Keratinocyte (primary cell): Measurements from ENCODE around the gene UQCC2. TPM values are rescaled to one million over a fixed set of nuclear protein-coding genes. Genes with fewer than 3 reads are reported as not detected.

Experiments
- DNase-seq: peaks from one replicate; pipeline ENCODE4 v3.0.0-alpha.2; 2011; ENCODE audit warnings: low read depth, missing footprints, low spot score
- FAIRE-seq: peaks from 2 replicates; lab custom pipeline; 2011; peaks lifted over from hg19 to GRCh38; lab: Jason Lieb, UNC
- H2AFZ ChIP-seq: 2 replicates; pipeline ENCODE4 v1.6.0; 2012; ENCODE audit warnings: low read length, control low read depth, inconsistent platforms; ENCODE audit not compliant: control insufficient read depth
- H3K27ac ChIP-seq: 2 replicates; pipeline ENCODE4 v1.5.1; 2011; ENCODE audit warnings: low read length; ENCODE audit not compliant: control insufficient read depth, insufficient read depth
- H3K27me3 ChIP-seq: 3 replicates; pipeline ENCODE4 v1.6.0; 2011; ENCODE audit warnings: low read length; ENCODE audit not compliant: control insufficient read depth, insufficient read depth; ENCODE audit errors: extremely low read depth
- H3K36me3 ChIP-seq, 2 experiments: 2 replicates in 1 of 2; 3 replicates in 1 of 2; pipeline ENCODE4 v1.5.1; 2011; ENCODE audit warnings: low read length in 2 of 2, mild to moderate bottlenecking in 1 of 2; ENCODE audit not compliant: control insufficient read depth in 2 of 2, insufficient read depth in 2 of 2; ENCODE audit errors: extremely low read depth in 1 of 2
- H3K4me1 ChIP-seq: 3 replicates; pipeline ENCODE4 v1.5.1; 2011; ENCODE audit warnings: low read length; ENCODE audit not compliant: control insufficient read depth, insufficient read depth; ENCODE audit errors: extremely low read depth
- H3K4me2 ChIP-seq: 3 replicates; pipeline ENCODE4 v1.6.0; 2011; ENCODE audit warnings: low read depth, low read length; ENCODE audit not compliant: control insufficient read depth, insufficient read depth; ENCODE audit errors: extremely low read depth
- H3K4me3 ChIP-seq, 3 experiments: fragments of 200-600 bp in 1 of 3; sonication (generic) in 1 of 3; 2 replicates in 2 of 3; 3 replicates in 1 of 3; pipeline ENCODE4 v1.5.1; 2011 to 2016; ENCODE audit warnings: low read length in 3 of 3, mild to moderate bottlenecking in 3 of 3, control low read depth in 2 of 3, inconsistent platforms in 1 of 3, low read depth in 1 of 3, mixed read lengths in 1 of 3, mixed run types in 1 of 3, moderate library complexity in 1 of 3; ENCODE audit not compliant: control insufficient read depth in 2 of 3, insufficient read depth in 2 of 3; ENCODE audit errors: extremely low read depth in 1 of 3
- H3K79me2 ChIP-seq: 2 replicates; pipeline ENCODE4 v1.6.0; 2012; ENCODE audit warnings: low read length; ENCODE audit not compliant: control insufficient read depth, insufficient read depth
- H3K9ac ChIP-seq: 3 replicates; pipeline ENCODE4 v1.6.0; 2011; ENCODE audit warnings: low read length; ENCODE audit not compliant: control insufficient read depth, insufficient read depth; ENCODE audit errors: extremely low read depth
- H3K9me1 ChIP-seq: 3 replicates; pipeline ENCODE4 v1.6.0; 2011; ENCODE audit warnings: low read length; ENCODE audit not compliant: control insufficient read depth, insufficient read depth; ENCODE audit errors: extremely low read depth
- H3K9me3 ChIP-seq: 2 replicates; pipeline ENCODE4 v1.5.1; 2012; ENCODE audit warnings: low read depth, low read length; ENCODE audit not compliant: control insufficient read depth
- H4K20me1 ChIP-seq: 3 replicates; pipeline ENCODE4 v1.6.0; 2011; ENCODE audit warnings: low read length; ENCODE audit not compliant: control insufficient read depth, insufficient read depth; ENCODE audit errors: extremely low read depth
- EZH2 ChIP-seq: IDR thresholded peaks from one replicate; pipeline ENCODE4 v1.6.1; 2012; ENCODE audit warnings: inconsistent platforms, mild to moderate bottlenecking, low read length, moderate library complexity
- dilution Hi-C: fragments of 300-500 bp; cut with MboI; formaldehyde crosslinking; loops from one replicate; pipeline ENCODE4 v1.7.0; 2020; ENCODE audit warnings: low sequenced_read_pairs; ENCODE audit not compliant: extremely low pct_ligation_motif_present
- polyA plus RNA-seq, 5 experiments: library from polyadenylated mRNA; depleted of rRNA in 3 of 5; stranded (reverse) in 3 of 5; stranded (forward) in 1 of 5; unstranded in 1 of 5; fragments of >200 nt; gene quantifications; 1 replicate in 1 of 5; 2 replicates in 3 of 5; 3 replicates in 1 of 5; pipeline versions ENCODE4 v1.2.1 to v1.2.3, GENCODE V29; 2011 to 2012; ENCODE audit warnings: missing spikeins in 2 of 5, low read depth in 1 of 5, low replicate concordance in 1 of 5
- TF ChIP-seq, protein P1 (sequence below), 3 experiments: IDR thresholded peaks in 1 of 3; conservative IDR thresholded peaks in 1 of 3; optimal IDR thresholded peaks in 1 of 3; 2 replicates in 2 of 3; 3 replicates in 1 of 3; pipeline versions ENCODE3 to v1.5.1; 2011; ENCODE audit warnings: low read length in 3 of 3, mild to moderate bottlenecking in 3 of 3, moderate library complexity in 2 of 3, control low read depth in 1 of 3, inconsistent platforms in 1 of 3; ENCODE audit not compliant: insufficient read depth in 2 of 3; ENCODE audit errors: extremely low read depth in 1 of 3

The UQCC2 gene
- polyA plus RNA-seq, 1 donor (not counting 4 experiments of a cell fraction or from before 2014, with no cell fraction given) = 76.7 TPM

DNA sequence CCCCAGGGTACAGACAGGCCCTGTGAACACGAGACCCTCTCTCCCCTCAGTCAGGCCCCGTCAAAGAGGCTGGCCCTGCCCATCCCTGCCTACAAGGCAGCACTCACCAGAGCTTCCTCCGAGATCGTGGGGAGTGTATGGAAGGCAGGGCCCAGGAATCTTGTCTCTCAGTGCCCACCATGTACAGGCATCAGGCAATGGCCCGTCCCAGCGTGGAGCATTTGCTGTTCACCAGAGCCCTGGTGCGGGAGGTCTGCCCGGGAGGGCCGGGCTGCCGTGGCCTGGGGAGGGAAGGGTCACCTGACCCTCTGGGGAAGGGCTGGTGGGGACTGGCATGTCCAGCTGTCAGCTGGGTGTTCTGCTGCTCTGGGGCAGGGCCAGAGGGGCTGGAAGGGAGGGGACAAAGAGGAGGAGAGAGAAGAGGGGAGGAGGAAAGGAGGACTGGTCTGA, 35.2 kb upstream of the UQCC2 start, which contains the start of gene IP6K3:
Gene IP6K3 (minus strand): TSS at position 255 of the 450 bp plus-strand sequence. CDS start 11,429 bp downstream, outside the sequence.
- DNase-seq (no peak), FAIRE-seq (no peak)
- Histone ChIP-seq H3K27me3 (peaks cover 5% of the 10 kb centered on the region), H3K9me1 (peaks cover 2% of the 10 kb centered on the region), H2AFZ (no peak within 1 kb of the TSS), H3K9ac (no peak within 1 kb of the TSS), H3K27ac (no peak within 1 kb of the TSS), H3K4me3 (no peak within 1 kb of the TSS), H3K79me2 (no peaks in the 10 kb centered on the region), H3K9me3 (no peaks in the 10 kb centered on the region), H3K36me3 (no peaks in the 10 kb centered on the region), H4K20me1 (no peaks in the 10 kb centered on the region), H3K4me1 (peaks cover 17% of the 10 kb centered on the region), H3K4me2 (no peak within 1 kb of the TSS)
- TF ChIP-seq EZH2 = no peak
- TF ChIP-seq, protein P1, sequence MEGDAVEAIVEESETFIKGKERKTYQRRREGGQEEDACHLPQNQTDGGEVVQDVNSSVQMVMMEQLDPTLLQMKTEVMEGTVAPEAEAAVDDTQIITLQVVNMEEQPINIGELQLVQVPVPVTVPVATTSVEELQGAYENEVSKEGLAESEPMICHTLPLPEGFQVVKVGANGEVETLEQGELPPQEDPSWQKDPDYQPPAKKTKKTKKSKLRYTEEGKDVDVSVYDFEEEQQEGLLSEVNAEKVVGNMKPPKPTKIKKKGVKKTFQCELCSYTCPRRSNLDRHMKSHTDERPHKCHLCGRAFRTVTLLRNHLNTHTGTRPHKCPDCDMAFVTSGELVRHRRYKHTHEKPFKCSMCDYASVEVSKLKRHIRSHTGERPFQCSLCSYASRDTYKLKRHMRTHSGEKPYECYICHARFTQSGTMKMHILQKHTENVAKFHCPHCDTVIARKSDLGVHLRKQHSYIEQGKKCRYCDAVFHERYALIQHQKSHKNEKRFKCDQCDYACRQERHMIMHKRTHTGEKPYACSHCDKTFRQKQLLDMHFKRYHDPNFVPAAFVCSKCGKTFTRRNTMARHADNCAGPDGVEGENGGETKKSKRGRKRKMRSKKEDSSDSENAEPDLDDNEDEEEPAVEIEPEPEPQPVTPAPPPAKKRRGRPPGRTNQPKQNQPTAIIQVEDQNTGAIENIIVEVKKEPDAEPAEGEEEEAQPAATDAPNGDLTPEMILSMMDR (optimal IDR thresholded peaks at IDR 0.05 in 1 of 3, IDR thresholded peaks at IDR 0.05 in 1 of 3, conservative IDR thresholded peaks at IDR 0.05 in 1 of 3; ENCODE audit: extremely low read depth in 1 of 3, insufficient read depth in 2 of 3, low read length in 3 of 3) = no peak
- dilution Hi-C loops = no loop called here

DNA sequence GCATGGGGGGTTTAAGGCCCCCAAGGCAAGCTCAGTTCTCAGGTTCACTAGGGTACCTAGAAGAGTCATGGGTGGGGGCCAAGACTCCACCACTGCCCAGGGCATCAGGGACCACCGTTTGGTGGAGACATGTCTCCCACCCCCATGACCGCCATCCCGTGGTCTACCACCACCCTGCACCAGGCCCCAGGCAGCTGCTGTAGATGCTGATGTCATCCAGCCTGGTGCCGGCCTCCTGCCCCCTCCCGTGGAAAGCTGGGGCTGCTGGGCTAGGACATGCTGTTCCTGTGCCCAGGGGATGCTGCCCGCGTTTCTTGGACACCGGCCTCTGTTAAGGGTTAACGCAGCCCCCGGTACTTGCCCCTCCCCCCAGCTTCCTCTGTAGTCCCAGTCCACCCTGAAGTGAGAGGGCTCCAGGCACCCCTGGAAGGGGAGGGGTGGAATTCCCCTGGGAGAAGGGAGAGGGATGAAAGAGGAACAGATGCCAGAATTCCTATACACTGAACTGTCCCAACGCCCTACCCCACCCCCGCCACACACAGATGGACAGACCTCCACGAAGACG, 34.6 kb upstream of the UQCC2 start:
- Histone ChIP-seq H3K27me3 (peaks cover 5% of the 10 kb centered on the region), H3K4me2 (no peak overlapping the region), H3K9me3 (no peaks in the 10 kb centered on the region), H3K27ac (no peak overlapping the region), H4K20me1 (no peaks in the 10 kb centered on the region), H2AFZ (no peak overlapping the region), H3K79me2 (no peaks in the 10 kb centered on the region), H3K9ac (no peak overlapping the region), H3K9me1 (peaks cover 2% of the 10 kb centered on the region), H3K36me3 (no peaks in the 10 kb centered on the region), H3K4me1 (peaks cover 16% of the 10 kb centered on the region), H3K4me3 (no peak overlapping the region)
- dilution Hi-C loops = no loop called here
- FAIRE-seq (no peak), DNase-seq (no peak)
- TF ChIP-seq EZH2 = no peak
- TF ChIP-seq, protein P1 (optimal IDR thresholded peaks at IDR 0.05 in 1 of 3, IDR thresholded peaks at IDR 0.05 in 1 of 3, conservative IDR thresholded peaks at IDR 0.05 in 1 of 3; ENCODE audit: extremely low read depth in 1 of 3, insufficient read depth in 2 of 3, low read length in 3 of 3) = no peak
